Measurements from ENCODE around the gene ADGRV1. TPM values are rescaled to one million over a fixed set of nuclear protein-coding genes. Genes with fewer than 3 reads are reported as not detected.
A peak's percentile ranks its signal among the peaks of the same experiment; 100 is the strongest.

ADGRV1 gene
- total RNA-seq, 1 experiment from 2014 or later = 21.4 TPM

- H3K4me3 ChIP-seq = no peak overlapping the region
- 0 out of 2 replicates have a peak, but pooled peaks cover 2% of the 10 kb centered on the region for H3K9me3 ChIP-seq (replicated peaks)
- no peaks in the 10 kb centered on the region for H3K27me3 ChIP-seq
- no peak for DNase-seq
- no peak overlapping the region for H3K27ac ChIP-seq
- H3K4me1 ChIP-seq = peaks cover 9% of the 10 kb centered on the region
- no peaks in the 10 kb centered on the region for H3K36me3 ChIP-seq
Measured at GRCh38 chr5:90873033-90873517, 314.5 kb downstream of the ADGRV1 start.

GRCh38 chr5:90874066-90874465, 315.5 kb downstream of the ADGRV1 start:
- Histone ChIP-seq H3K4me1 (peaks cover 19% of the 10 kb centered on the region), H3K4me3 (no peak overlapping the region), H3K9me3 (replicated peaks) (0 out of 2 replicates have a peak, but pooled peaks cover 2% of the 10 kb centered on the region), H3K27me3 (no peaks in the 10 kb centered on the region), H3K36me3 (no peaks in the 10 kb centered on the region), H3K27ac (no peak overlapping the region)
- no peak for DNase-seq

- no peak for DNase-seq
- Histone ChIP-seq H3K4me3 (no peak overlapping the region), H3K9me3 (replicated peaks) (no peaks in the 10 kb centered on the region), H3K36me3 (no peaks in the 10 kb centered on the region), H3K4me1 (peaks cover 22% of the 10 kb centered on the region), H3K27ac (no peak overlapping the region), H3K27me3 (no peaks in the 10 kb centered on the region)
Measured at GRCh38 chr5:90875456-90875855, 316.9 kb downstream of the ADGRV1 start.

- Histone ChIP-seq H3K4me3 (no peak overlapping the region), H3K27ac (no peak overlapping the region), H3K27me3 (no peaks in the 10 kb centered on the region), H3K36me3 (no peaks in the 10 kb centered on the region), H3K9me3 (replicated peaks) (no peaks in the 10 kb centered on the region), H3K4me1 (peaks cover 19% of the 10 kb centered on the region)
- no peak for DNase-seq
Measured at GRCh38 chr5:90876366-90876765, 317.8 kb downstream of the ADGRV1 start.

GRCh38 chr5:90877049-90877448, 318.5 kb downstream of the ADGRV1 start:
- Histone ChIP-seq H3K27ac (no peak overlapping the region), H3K4me3 (no peak overlapping the region), H3K27me3 (no peaks in the 10 kb centered on the region), H3K36me3 (no peaks in the 10 kb centered on the region), H3K4me1 (peaks cover 13% of the 10 kb centered on the region), H3K9me3 (replicated peaks) (no peaks in the 10 kb centered on the region)
- DNase-seq = no peak

- Histone ChIP-seq H3K36me3 (no peaks in the 10 kb centered on the region), H3K27ac (no peak overlapping the region), H3K4me1 (peaks cover 13% of the 10 kb centered on the region), H3K9me3 (replicated peaks) (no peaks in the 10 kb centered on the region), H3K4me3 (no peak overlapping the region), H3K27me3 (no peaks in the 10 kb centered on the region)
- no peak for DNase-seq
Measured at GRCh38 chr5:90878081-90878480, 319.5 kb downstream of the ADGRV1 start.

- Histone ChIP-seq H3K4me3 (no peak overlapping the region), H3K9me3 (replicated peaks) (no peaks in the 10 kb centered on the region), H3K36me3 (no peaks in the 10 kb centered on the region), H3K27me3 (no peaks in the 10 kb centered on the region), H3K4me1 (peaks cover 13% of the 10 kb centered on the region), H3K27ac (peak overlapping the region; percentile 30)
- DNase-seq = peak; percentile 9 to 55
Measured at GRCh38 chr5:90878549-90879196, 320.1 kb downstream of the ADGRV1 start.

- H3K4me1 ChIP-seq = peaks cover 13% of the 10 kb centered on the region
- no peak overlapping the region for H3K27ac ChIP-seq
- no peak overlapping the region for H3K4me3 ChIP-seq
- H3K9me3 ChIP-seq (replicated peaks) = no peaks in the 10 kb centered on the region
- no peaks in the 10 kb centered on the region for H3K27me3 ChIP-seq
- DNase-seq = no peak
- no peaks in the 10 kb centered on the region for H3K36me3 ChIP-seq
Measured at GRCh38 chr5:90881626-90882150, 323.1 kb downstream of the ADGRV1 start.

GRCh38 chr5:90882448-90882847, 323.9 kb downstream of the ADGRV1 start:
- no peak overlapping the region for H3K4me3 ChIP-seq
- no peaks in the 10 kb centered on the region for H3K27me3 ChIP-seq
- no peak overlapping the region for H3K27ac ChIP-seq
- H3K36me3 ChIP-seq = no peaks in the 10 kb centered on the region
- H3K4me1 ChIP-seq = peaks cover 13% of the 10 kb centered on the region
- DNase-seq = no peak
- no peaks in the 10 kb centered on the region for H3K9me3 ChIP-seq (replicated peaks)

GRCh38 chr5:90885180-90885868, 326.7 kb downstream of the ADGRV1 start:
- Histone ChIP-seq H3K36me3 (no peaks in the 10 kb centered on the region), H3K4me1 (no peaks in the 10 kb centered on the region), H3K9me3 (replicated peaks) (no peaks in the 10 kb centered on the region), H3K27me3 (no peaks in the 10 kb centered on the region), H3K27ac (no peak overlapping the region), H3K4me3 (no peak overlapping the region)
- DNase-seq = no peak

- H3K4me1 ChIP-seq = no peaks in the 10 kb centered on the region
- no peak for DNase-seq
- H3K9me3 ChIP-seq (replicated peaks) = no peaks in the 10 kb centered on the region
- no peaks in the 10 kb centered on the region for H3K27me3 ChIP-seq
- no peaks in the 10 kb centered on the region for H3K36me3 ChIP-seq
- no peak overlapping the region for H3K27ac ChIP-seq
- H3K4me3 ChIP-seq = no peak overlapping the region
Measured at GRCh38 chr5:90886381-90886780, 327.8 kb downstream of the ADGRV1 start.

GRCh38 chr5:90888511-90889324, 330.1 kb downstream of the ADGRV1 start:
- H3K9me3 ChIP-seq (replicated peaks) = no peaks in the 10 kb centered on the region
- H3K4me3 ChIP-seq = no peak overlapping the region
- H3K27ac ChIP-seq = no peak overlapping the region
- H3K36me3 ChIP-seq = no peaks in the 10 kb centered on the region
- no peaks in the 10 kb centered on the region for H3K4me1 ChIP-seq
- no peak for DNase-seq
- no peaks in the 10 kb centered on the region for H3K27me3 ChIP-seq

- H3K27ac ChIP-seq = no peak overlapping the region
- no peaks in the 10 kb centered on the region for H3K9me3 ChIP-seq (replicated peaks)
- H3K36me3 ChIP-seq = no peaks in the 10 kb centered on the region
- no peak overlapping the region for H3K4me3 ChIP-seq
- peaks cover 2% of the 10 kb centered on the region; the same call in 1 of the 2 replicates for H3K4me1 ChIP-seq
- DNase-seq = no peak
- no peaks in the 10 kb centered on the region for H3K27me3 ChIP-seq
Measured at GRCh38 chr5:90889325-90889600, 330.7 kb downstream of the ADGRV1 start.

GRCh38 chr5:90890180-90890579, 331.6 kb downstream of the ADGRV1 start:
- no peak for DNase-seq
- no peak overlapping the region for H3K27ac ChIP-seq

GRCh38 chr5:90894866-90895420, 336.3 kb downstream of the ADGRV1 start:
- Histone ChIP-seq H3K36me3 (no peaks in the 10 kb centered on the region), H3K27ac (peak overlapping the region; percentile 83), H3K27me3 (no peaks in the 10 kb centered on the region), H3K4me1 (peaks cover 18% of the 10 kb centered on the region), H3K9me3 (replicated peaks) (no peaks in the 10 kb centered on the region), H3K4me3 (no peak overlapping the region)
- DNase-seq = peak; percentile 44 to 56

More at GRCh38 chr5:90890180-90890579, 331.6 kb downstream of the ADGRV1 start:
- H3K4me3 ChIP-seq = no peak overlapping the region
- H3K36me3 ChIP-seq = no peaks in the 10 kb centered on the region
- H3K9me3 ChIP-seq (replicated peaks) = no peaks in the 10 kb centered on the region
- peaks cover 11% of the 10 kb centered on the region for H3K4me1 ChIP-seq
- H3K27me3 ChIP-seq = no peaks in the 10 kb centered on the region

Measured in SJCRH30 (cell line).